HG02970 (cell line): ENCODE results near the gene DIAPH1.

Experiments used
- ATAC-seq: cut with Tn5 transposase; IDR thresholded peaks from one replicate; pipeline ENCODE4 v1.9.1; 2021; ENCODE audit warnings: mild to moderate bottlenecking, moderate library complexity, moderate number of reproducible peaks; ENCODE audit not compliant: unreplicated experiment, low FRiP score

The DIAPH1 gene

DNA sequence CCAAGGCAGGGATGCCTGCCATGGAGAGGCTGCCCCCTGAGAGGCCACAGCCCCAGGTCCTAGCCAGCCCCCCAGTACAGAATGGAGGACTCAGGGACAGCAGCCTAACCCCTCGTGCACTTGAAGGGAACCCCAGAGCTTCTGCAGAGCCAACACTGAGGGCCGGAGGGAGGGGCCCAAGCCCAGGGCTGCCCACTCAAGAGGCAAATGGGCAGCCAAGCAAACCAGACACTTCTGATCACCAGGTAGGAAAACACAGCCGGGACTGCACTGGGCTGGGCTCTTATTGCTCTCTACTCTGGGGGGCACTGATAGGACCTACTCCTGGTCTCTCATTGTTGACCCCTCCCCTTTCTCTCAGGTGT lies 21.2 kb upstream of the DIAPH1 start:
- no peak for ATAC-seq

DNA sequence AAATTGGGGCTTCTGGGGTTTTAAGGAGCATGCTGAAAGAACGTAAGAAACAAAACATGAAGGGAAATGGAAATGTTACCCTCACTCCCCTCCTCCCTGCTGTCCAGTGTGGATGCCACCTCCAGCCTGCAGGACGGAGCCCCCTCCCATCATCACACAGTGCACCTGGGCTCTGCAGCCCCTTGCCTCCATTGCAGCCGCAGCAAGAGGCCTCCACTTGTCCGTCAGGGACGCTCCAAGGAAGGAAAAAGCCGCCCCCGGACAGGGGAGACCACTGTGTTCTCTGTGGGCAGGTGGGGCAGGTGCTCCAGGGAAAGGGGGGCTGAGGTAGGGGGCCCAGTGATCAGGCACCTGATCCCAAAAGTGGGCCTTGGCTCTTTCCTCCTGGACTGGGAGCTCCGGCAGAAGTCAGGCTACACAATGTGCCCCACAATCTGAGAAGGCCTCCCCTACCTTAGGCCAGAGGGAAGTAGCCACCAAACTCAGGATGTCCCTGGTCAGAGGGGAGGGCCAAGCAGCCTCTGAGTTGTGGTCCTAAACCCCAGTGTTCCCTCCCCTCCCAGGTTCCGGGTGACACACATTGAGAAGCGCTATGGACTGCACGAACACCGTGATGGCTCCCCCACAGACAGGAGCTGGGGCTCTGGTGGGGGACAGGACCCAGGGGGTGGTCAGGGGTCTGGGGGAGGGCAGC lies 20.7 kb upstream of the DIAPH1 start:
- ATAC-seq, result no peak

DNA sequence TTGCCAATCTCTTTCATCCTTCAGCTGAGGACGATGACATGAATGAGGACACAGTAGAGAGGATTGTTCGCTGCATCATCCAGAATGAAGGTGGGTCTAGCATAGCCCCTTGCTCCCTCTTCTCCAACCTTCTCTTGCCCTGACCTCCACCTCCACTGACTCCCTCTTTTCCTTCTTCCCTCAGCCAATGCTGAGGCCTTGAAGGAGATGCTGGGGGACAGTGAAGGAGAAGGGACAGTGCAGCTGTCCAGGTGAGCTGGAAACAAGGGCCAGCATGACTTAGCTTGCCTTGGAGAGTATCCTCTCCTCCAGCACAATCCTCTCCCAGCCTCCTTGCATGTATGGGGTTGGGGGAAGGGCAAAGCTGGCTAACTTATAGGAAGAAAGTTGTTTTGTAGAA lies 20.0 kb upstream of the DIAPH1 start:
- no peak for ATAC-seq

DNA sequence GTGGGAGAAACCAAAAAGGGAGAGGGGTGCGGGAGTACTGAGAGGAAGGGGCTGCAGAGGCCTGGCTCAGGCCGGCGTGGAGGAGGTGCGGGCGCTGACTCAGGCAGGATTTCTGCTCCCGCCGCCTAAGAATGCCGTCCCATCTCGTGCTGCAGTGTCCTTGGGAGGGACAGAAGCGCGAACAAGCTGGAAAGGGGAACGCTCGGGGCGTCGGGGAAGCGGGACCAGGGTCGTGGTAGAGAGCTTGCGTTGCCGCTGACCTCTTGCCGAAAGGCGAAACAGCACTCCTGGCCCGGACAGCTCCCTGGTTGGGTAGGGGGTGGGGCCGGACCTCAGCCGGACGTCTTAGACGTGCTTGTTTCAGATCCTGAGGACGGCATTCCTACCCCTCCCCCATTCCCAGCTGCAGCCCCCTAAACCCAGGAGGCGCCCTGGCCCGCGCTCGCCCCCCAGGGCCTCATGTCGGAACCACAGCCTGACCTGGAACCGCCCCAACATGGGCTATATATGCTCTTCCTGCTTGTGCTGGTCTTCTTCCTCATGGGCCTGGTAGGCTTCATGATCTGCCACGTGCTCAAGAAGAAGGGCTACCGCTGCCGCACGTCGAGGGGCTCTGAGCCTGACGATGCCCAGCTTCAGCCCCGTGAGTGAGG lies 19.1 kb upstream of the DIAPH1 start:
- ATAC-seq, result no peak

DNA sequence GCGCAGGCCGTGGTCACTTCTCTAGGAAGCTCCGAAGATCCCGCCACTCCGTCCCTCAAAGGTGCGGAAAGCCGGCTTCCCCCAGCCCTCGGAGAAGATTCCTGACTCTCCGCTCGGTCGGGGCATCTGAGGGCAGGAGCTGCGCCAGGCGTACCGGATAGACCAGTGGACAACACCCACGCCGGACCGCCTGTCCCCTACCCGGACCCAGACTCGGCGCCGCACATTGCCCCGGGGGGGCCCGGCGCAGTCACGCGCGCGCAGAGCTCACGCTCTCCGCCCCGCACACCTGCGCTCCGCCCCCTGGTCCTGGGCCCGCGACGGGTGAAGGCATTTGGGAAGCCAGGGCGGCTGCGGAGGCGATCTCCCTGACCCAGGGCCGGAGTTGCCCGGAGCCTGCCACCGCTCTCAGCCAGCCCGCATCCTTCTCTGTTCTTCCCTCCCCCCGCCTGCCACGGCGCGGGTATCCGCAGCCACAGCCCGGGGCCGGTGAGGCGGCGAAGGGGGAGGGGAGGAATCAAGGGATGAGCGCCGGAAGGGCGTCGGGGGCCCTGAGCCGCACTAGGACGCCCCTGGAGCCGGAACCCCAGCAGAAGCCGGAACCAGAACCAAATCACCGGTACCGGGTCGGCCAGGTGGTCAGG lies 18.4 kb upstream of the DIAPH1 start:
- ATAC-seq, result peak; percentile 23

DNA sequence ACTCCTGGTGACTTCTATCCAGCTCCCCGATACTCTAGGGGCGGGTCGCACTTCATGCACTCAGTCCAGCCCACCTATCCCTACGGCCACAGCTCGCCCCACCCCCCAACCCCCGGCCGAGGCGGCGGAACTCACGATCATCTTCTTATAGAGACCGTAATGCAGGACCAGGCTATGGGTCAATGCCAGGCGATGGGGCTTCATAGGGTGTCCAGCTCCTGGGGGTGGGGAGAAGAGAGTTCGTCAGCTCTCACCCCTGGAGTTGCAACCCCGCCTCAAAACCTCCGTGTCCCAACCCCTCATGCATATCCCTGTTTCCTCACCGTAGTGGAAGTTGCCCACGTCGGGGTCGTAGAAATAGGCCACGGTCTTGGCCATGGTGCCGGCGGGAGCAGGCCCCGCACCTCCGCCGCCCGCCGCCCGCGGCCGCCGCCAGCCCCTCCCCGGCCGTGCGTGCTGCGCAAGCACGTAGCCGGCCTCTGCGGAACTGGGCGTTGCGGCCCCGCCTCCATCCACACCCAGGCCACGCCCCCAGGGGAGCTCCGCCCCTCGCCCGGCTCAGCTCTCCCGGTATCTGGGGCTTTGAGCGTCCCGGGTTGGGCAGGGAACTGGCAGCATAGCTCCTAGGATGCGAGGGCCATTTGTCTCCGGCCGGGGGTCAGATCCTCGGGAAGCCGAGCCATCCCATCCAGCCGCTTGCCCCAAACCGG lies 17.8 kb upstream of the DIAPH1 start, which contains the start of the genes HDAC3 and RELL2:
HDAC3 (minus strand) TSS at position 437 of the 710 bp plus-strand sequence; CDS start at position 378, 59 bp downstream.
RELL2 (plus strand) TSS at position 585 of the 710 bp plus-strand sequence. CDS start 1,229 bp downstream, outside the sequence.
- ATAC-seq, result peak; percentile 77

DNA sequence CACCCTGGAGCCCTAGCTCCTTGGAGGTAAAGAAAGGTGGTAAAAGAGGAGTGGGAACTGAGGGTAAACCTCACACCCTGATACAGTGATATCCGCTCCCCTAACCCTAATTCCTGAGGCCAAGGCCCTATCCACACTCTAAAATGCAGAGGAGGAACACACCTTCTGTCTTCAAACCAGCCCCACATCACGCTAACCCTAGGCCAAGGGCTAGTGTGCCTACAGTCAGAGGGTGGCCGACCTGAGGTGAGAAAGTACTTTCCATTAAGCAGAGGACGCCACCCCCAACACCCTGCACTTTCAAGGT lies 17.3 kb upstream of the DIAPH1 start:
- ATAC-seq, result peak; percentile 1

DNA sequence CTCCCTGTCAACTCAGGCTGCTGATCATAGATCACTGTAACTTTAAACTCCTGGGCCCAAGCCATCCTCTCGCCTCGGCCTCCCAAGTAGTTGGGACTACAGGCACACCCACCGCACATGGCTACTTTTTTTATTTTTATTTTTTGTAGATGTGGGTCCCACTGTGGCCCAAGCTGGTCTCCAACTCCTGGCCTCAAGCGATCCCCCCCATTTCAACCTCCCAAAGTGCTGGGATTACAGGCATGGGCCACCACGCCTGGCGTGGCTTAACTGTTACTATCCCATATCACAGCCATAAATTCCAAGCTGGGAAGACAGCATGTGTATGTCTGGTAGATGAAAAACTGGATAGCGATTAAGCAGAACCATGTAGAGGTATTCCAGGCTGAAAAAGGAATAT lies 16.8 kb upstream of the DIAPH1 start:
- ATAC-seq, result no peak

DNA sequence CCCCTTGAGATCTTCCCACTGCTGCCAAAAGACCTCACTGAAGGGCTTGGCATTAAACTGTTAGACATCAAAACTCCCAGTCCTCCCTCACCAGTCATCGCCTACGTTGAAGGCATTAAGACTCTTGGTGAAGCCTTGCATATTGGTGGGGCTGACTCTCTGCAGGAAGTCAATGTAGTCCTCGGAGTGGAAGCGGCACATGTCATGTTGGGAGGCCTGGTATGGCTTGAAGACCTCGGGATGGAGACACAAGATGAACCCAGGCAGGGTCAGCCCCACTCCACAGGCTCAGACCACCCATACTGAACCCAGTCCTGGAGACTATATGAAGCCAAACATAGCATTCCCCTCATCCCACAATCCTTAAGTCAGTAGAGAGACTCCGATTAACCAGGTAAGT lies 15.9 kb upstream of the DIAPH1 start:
- ATAC-seq, result no peak

DNA sequence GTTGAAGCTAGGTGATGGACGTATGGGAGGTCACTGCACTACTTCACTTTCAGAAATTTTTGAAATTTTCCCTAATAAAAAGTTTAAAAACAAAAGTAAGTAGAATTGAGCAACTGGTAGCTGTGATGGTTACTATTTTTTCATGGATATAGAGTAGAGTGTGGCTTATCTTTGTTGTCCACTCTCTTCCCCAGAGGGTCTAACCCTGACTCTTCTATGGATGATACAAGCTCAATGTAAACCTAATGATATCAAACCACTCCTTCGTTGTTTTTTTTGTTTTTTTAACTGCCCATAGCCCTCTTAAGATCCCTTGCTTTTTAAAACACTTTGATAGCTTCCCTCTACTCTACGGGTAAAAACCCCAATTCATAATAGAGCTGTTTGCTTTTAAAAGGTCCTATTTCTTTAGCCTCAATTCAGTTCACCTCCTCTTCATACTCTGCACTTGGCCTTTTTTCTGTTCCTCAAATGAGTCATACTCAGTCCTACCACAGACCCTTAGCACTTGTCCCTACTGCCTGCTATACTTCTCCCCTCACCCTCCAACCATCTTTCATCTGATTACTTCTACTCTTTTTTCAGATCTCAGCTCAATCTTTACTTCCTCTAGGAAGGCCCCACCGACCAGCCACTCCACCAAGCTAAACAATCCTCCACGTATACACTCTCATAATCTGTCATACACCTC lies 15.2 kb upstream of the DIAPH1 start:
- ATAC-seq, result peak; percentile 41

DNA sequence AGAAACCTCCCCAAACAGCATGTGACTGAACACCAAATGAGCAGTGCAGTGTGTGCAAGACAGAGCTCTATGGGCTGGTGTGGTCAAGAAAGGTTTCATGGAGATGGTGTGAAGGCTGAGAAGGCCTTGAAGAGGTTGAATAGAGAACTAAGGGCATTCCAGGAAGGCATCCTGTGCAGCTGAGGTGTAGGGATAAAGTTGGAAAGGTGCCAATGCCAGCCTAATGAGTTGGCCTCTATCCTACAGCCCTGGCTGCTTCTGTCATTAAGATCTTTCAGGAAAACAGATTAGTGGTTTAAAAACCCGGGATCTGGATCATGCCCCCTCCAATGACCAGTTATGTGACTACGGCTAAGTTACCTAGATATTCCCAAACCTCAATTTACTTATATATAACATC lies 13.8 kb upstream of the DIAPH1 start:
- ATAC-seq, result no peak

DNA sequence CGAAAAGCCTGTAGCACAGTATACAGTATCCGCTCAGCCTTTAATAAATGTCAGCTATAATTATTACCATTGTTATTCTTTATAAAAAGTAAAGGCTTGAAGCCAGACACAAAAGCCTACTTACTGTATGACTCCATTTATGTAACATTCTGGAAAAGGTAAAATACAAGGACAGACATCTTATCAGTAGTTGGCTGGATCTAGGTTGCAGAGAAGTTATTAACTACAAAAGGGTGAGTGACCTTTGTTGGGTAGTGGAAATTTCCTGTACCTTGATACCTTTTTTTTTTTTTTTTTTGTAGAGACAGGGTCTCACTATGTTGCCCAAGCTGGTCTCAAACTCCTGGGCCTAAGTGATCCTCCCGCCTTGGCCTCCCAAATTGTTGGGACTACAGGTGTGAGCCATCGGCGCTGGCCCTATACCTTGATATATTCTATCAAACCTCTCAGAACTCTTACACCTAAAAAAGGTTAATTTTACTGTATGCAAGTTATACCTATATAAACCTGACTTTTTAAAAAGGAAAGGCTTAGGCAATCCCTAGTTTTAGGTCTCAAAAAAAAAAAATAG lies 11.9 kb upstream of the DIAPH1 start:
- no peak for ATAC-seq

DNA sequence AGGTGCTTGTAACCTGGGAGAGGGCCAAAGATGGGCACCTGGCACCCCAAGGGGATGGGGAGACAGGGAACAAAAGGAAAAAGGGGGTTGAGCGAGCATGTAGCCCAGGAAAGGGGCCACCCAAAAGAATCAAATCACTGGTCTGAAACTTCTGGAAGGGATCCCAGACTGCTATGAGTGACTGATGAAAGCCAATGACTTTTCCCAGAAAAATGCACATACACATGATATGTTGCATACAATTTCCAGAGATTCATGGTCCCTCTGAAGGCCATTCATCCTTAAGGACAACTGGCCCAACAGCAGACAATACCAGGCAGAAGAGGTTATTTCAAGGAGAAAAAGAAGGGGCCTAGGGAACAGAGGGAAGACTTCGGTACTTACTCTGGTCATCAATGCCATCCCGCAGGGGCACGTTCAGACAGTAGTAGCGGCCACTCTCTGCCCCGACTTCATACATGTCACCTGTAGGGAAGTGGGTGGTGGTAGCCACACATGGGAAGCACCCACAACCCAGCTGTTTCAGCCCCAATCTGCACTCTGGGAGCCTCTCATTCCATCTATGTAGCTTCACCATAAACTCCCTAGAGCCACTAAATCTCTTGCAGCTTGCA lies 9.5 kb upstream of the DIAPH1 start:
- no peak for ATAC-seq

DNA sequence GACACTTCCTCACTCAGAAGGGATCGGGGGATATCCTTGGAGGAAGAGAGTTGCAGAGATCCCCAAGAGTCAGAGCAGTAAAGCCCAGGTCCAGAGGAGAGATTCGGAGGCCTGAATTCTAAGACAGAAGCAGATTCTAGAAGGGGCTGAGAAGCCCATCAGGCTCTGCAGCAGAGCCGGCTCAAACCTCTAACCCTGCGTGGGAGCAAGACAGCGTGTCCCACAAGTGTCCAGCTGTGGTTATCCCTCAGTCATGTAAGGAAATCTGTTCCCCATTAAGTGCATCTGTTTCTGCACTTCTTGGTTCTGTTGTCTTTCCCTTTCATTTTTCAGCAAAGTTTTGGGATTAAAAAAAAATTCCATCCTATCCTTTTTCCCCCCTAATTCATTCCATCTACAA lies 4.8 kb upstream of the DIAPH1 start:
- ATAC-seq, result no peak

DNA sequence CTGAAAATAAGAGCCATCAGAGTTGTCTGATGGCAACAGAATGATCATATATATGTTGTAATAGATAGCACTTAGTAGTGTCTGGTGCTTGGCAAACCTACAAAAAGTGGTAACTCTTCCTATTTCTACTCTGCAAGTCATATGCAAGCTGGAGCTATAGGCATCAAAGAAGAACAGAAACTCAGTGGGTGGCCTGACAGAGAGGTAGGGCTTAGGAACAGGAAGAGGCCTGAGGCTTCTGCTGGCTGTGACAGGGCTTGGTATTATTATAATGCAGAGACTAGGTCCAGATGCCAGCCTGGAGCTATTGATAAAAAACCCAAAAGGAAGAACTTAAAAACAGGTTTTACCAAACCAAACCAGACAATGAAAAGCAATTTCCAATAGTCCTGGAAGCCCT lies 4.4 kb upstream of the DIAPH1 start:
- ATAC-seq, result no peak

DNA sequence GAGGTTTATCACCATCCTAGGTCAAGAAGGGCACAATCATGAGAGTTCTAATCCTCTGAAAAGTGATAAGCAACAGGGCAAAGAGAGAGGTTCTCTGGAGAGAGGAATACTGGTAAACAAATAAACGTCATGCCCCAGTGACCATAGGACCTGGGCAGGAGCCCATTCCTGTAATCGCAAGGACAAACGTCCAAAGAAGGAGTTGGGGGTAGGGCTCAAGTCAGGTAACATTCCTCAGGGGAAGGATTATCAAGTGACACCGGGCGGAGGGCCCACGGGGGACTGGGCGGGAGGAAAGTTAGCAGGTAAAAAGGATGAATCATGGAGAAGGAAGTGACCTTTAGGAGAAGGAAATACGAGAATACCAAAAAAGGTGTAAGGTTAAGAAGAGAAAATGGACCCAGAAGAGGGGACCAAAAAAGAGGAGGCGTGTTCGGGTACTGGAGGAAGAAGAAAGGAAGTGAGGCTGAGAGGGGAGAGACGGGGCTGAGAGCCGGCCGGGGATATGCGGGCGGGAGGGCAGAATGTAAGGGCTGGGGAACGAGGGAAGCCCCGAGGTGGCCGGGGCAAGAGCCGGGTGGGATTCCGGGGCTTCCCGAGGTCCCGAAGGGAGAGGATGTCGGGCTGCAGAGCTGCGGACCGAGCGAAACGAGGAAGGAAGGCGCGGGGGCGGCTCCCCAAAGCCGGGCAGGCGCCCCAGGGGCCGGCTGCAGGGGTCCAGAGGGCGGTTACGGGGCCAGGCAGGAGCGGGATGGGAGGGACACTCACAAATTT lies 583 bp downstream of the DIAPH1 start:
- ATAC-seq, result peak; percentile 30

DNA sequence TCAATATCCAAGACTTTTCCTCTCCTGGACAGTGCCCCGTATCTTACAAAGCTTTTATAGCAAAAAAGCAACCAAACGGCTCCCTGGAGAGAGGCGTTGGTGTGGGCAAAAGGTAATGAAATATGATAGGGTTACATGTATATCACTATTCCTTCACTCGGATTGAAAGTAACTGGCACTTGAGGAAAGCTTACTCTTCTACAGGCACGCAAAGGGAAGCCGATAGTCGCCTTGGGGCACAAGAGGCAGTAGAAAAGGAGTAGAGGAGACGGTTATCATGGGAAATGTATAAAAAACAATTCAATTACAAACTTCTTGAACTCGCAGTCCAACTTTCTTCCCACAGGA lies 1.1 kb downstream of the DIAPH1 start:
- ATAC-seq, result no peak

DNA sequence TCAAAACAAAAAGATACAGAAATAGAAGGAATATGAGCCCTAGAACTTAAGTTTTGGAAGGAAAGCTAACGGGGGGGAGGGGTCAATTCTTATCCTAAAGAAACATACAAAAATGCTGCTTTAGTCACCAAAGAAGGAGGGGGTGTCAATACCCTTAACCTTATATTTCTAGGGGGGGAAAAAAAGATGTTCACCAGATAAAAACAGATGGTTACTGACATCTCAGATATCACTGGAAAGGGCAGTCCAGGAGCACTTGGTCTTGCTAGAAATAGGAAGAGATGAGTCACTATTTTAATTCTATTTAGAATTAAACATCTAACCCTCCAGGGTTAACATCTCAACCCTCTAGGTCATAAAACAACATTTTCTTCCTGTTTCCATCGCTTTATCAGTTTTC lies 1.7 kb downstream of the DIAPH1 start:
- no peak for ATAC-seq

DNA sequence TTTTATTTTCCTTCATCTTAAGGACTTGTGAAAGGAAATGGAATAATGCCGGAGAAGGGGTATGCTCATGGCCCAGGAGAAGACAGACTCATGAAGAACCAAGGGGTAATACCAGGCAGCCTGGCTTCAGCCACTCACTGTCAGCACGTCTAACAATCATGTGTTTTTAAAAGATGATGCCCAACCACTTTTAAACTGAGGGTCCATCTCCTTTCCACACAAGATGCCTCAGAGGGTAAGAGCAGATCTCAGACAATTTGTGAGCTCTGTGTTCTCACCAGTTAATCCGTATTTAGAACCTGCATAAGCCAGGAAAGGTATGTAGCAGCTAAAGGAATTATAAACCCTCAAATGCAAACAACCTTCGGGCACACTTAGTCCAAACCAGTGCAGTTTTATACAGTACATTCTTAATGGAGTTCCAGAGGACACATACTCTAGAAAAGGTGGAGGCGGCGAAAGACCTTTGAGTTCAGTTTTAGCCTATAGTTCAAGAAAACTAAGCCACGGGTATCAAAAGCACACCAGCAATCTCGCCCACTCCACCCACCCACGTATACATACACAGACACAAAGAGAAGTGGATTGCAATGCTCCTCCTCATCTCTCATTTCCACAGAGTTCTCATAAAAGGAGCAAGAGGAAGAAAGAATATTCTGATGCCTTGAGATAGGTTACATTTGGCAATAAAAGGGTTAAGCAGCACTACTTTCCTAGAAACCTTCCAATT lies 2.6 kb downstream of the DIAPH1 start:
- ATAC-seq, result no peak
